Hematopoietic multipotent progenitor cell (in vitro differentiated cells): ENCODE measurements around the gene GABPB1. TPM values are rescaled to one million over a fixed set of nuclear protein-coding genes. Genes with fewer than 3 reads are reported as not detected.
A peak's percentile ranks its signal among the peaks of the same experiment; 100 is the strongest.

Experiments
- DNase-seq, 3 donors: peaks; one replicate each; pipeline ENCODE4 v3.0.0-alpha.2; 2011 to 2015; ENCODE audit warnings: low read depth in 2 of 3, low spot score in 2 of 3
- total RNA-seq: library from RNA; depleted of rRNA; stranded (reverse); fragments of >200 nt; gene quantifications from one replicate; pipeline ENCODE4 v1.2.3, GENCODE V29; 2012

GABPB1 gene
- total RNA-seq, 1 donor, result 94.5 TPM

DNA sequence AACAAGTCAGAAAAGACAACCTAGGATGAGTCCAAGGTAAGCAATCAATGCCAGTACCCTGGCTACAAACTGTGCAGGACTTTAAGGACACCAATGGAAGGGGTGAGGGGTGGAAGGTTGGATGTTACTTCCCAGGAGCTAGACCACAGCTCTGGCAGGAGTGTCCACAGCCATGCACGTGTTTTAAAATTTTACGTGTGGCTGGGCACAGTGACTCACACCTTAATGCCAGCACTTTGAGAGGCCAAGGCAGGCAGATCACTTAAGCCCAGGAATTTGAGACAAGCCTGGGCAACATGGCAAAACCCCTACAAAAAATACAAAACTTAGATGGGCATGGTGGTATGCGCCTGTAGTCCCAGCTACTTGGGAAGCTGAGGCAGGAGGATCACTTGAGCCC is 74.7 kb downstream of the GABPB1 start:
- no peak for DNase-seq

DNA sequence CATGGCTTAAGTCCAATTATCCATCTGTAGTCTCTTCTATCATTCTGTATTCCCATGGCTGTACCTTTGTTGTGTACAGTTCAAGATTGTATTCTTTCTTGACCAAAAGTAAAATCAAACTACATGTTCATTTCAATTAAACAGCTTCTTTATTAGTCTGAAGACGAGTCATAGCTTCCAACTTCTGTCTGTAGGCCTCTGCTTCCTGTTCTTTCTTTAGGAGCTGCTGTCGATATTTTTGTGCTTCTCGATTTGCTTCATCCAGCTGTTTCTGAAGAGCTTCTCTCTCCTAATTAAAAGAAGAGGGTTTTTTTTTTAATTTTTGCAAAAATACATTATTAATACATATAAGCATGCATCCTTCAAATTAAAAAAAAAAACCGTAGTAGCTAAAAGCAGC is 76.5 kb downstream of the GABPB1 start:
- DNase-seq, result no peak

DNA sequence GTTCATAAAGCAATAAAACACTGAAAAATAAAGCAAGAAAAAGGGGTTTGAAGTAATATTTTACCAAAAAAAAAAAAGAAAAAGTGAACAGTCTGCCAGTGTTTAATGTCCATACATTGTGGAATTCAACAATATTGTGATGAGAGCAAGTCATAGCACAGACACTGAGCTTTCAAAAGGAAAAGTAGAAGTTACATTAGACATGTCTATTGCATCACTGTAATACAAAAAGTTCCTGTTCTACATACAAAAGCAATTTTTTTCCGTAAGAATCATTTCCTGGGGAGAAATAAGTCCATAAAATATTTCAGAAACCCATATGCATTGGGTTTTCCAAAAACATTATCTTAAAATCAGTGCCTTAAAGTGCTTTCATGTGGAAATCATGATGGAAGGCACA is 77.6 kb downstream of the GABPB1 start:
- no peak for DNase-seq

DNA sequence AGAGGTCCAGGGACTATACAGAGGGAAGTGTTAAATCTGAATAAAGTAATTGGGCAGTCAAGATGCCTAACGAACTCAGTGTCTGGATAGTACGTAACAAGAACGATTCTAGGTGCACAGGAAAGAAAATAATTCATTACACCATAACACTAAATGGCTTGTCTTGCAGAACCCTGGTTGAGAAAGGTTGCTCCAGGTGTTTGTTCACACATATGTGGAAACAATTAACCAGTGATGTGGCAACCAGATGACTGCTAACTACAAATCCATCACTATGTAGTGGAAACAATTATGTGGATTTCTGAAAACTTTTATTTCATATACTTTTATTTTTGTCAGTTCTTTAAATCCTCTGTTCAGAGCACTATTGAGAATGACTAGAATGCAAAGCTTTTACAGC is 79.1 kb downstream of the GABPB1 start:
- DNase-seq, result no peak

DNA sequence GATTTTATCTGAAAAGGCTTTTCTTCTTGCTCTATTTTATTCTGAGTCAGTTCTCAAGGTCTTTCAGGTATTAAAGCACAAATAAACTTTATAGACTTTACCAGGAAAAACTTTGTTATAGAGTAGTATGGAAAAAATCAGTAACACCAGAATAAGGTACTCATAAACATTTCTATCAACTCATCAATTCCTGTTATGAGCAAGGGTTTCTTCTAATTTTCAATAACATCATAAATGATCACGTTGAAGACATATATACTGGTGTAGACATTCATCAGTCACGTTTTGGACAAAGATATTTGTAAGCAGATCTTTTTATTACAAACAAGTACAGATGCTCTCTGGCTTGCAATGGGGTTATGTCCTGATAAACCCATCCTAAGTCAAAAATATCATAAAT is 79.9 kb downstream of the GABPB1 start:
- no peak for DNase-seq

DNA sequence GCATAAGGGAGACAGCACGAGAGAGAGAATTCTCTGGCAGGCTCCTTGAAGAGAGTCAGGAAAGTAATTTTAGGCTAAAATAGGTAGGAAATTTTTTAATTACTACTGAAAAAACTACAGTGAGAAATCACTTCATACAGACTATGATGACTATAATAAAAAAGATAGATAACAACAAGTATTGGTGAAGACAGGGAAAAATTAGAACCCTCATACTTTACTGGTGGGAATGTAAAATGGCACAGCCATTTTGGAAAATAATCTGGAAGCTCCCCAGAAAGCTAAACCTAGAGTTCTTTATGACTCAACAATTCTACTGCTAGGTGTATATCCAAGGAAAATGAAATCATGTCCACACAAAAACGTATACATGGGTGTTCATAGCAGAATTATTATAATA is 87.4 kb downstream of the GABPB1 start:
- DNase-seq, result no peak

DNA sequence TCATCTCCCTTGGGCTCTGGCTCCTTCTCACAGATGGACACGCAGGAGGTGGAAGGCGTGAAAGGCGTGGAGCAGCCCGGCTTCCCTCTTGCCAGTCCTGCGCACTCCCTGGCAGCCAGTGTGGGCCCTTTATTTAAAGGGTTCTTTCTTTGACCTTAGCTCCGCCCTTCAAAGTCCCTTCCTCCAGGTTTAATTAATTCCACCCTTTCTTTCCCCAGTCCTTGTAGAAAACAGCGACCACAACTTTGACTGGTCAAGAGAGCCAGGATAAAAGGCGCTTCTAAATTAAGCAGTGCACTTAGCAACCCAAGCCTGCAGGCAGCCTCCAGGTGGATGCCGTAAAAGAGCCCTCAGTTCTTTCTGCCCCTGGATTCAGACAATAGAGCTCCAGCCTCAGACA is 89.4 kb downstream of the GABPB1 start, which contains the start of gene HDC:
HDC (minus strand) TSS at position 107 of the 400 bp plus-strand sequence; CDS start at position 4, 103 bp downstream.
- no peak for DNase-seq

DNA sequence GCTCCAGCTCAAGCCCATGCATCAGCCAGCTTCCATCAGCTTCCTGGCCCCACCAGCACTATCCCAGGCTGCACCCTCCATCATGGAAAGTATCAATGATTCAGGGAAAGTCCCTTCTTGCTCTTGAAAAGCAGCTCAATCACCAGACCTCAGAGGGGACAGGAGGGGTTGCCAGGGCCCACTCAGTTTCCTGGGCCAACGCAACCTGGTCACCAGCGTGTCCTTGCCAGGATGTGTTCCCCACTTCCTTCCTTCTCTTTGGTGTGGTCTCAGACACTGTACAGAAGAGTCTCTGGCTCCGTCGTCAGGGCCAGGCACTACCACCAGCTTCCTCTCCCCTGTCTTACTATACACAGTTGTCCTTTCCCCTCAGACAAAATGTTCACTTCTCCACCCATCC is 92.5 kb downstream of the GABPB1 start:
- peak in 2 of 3 donors; percentile 73 to 93 for DNase-seq

DNA sequence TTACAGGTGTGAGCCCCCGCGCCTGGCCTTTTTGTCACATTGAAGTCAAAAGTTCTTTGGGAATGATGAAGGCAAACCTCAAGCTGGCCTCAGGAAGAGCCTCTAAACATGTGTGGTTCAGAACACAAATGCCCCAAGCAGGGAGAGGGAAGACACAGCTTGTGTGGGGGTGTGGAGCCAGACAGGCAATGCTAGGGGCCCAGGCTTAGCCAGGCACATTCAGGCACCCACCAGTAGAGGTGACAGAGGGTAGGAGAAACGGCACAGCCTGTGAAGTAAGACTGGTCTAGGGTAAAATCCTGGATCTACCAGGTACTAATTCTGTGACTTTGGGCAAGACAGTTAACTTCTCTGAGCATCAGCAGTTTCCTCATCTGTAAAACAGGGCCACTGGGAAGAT is 93.0 kb downstream of the GABPB1 start:
- no peak for DNase-seq

DNA sequence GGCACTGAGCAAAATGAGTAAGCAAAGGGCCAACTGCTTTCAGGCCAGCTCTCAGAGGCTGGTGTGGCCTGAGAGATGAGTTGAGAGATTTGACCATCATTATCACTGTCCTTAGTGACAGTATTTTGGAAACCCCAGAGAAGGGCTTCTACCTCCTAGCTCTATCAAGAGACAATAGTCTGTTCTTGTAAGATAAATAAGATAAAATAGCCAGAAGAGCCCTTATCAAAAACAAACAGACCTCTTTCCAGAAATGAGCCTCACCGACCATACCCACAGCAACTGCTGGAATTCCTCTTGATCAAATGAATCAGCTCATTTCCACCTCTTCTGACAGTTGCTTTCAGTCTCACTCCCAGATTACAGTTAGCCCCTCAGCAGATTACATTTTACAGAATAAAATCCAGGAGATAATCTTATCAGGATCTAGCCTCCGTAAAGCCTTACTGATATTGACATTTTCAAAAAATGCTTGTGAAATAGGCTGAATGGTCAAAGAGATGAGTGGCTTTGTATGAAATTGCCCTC is 94.0 kb downstream of the GABPB1 start:
- peak in 2 of 3 donors; percentile 70 to 81 for DNase-seq

DNA sequence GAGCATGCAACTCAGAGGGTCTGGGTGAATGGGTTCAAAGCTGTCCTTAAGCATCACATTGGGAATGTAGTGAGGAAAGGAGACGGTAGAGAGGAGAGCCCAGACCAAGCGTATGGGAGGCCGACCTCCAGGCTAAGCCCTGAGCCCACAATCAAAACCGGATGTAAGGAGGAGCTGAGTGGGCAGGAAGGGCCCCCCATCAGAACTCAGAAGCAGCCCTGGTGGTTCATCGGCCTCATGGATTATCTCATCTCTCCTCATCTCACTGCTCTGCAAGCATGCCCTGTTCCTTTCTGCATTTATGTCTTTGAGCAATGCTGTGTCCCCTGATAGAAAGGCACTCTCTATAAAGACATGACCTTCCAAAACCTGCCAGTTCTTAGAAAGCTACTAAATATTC is 95.7 kb downstream of the GABPB1 start:
- DNase-seq, result no peak

DNA sequence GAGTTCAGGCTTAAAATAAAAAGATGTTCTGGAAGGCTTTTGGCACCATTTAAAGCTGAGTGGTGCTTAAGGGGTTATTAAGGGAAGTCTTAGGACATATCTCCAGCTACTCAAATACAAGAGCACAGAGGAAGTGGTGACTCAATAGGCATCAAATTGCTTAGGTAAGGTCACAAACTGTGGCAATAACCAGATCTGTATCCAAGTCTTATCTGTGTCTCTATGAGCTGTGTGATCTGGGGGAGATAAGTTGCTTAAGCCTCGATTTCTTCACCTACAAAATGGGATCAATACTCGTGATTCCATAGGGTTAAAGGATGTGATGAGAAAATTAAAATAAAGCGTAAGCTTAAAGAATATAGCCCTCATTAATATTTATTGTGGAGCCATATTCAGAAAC is 97.1 kb downstream of the GABPB1 start:
- DNase-seq, result no peak

DNA sequence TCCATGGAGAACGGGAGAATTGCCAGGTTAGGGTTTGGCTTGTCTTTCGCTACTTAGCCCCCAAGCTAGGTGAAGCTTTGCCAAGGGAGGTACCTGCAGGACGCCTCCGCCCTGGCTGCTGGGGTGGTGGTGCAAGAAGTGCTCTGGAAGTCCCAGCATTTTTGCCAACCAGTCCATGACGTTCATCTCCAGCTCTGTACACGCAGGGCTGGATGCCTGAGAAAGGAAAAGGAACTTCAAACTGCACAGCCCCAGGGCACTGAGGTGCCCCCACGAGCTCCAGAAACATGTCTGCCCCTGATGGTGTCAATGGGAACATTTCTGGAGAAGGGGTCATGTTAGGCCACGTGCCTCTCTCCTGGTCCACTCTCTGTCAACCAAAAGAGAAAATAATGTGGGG is 97.7 kb downstream of the GABPB1 start:
- no peak for DNase-seq

DNA sequence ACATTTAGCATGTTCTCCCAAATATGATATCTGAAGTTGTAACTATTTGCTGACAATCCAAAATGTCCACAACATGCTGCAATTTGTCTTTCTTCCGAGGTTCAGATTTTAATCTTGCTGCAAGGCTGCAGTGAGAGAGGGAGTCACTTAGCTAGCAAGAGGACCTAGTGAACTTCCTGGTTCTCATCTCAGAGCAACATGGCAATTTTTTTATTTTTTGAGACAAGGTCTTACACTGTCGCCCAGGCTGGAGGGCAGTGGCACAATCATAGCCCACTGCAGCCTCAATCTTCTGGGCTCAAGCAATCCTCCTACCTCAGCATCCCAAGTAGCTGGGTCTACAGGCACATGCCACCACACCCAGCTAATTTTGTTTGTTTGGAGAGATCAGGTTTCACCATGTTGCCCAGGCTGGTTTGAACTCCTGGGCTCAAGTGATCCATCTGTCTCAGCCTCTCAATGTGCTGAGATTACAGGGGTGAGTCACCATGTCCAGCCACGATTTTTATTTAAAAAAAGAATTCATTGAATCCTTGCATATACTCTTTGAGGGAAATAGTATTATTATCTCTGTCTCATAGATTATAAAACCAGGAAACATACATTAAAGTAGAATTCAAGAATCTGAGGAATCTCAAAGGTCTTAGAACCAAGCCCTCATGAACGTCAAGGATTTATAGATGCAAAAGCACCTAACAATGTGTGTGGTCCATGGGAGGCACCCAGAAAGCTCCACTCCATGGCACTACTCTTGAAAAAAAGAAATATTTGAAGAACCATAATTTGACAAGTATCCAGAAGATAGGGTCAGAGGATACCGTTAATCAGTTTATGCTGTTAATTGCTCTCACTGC is 98.6 kb downstream of the GABPB1 start:
- no peak for DNase-seq

DNA sequence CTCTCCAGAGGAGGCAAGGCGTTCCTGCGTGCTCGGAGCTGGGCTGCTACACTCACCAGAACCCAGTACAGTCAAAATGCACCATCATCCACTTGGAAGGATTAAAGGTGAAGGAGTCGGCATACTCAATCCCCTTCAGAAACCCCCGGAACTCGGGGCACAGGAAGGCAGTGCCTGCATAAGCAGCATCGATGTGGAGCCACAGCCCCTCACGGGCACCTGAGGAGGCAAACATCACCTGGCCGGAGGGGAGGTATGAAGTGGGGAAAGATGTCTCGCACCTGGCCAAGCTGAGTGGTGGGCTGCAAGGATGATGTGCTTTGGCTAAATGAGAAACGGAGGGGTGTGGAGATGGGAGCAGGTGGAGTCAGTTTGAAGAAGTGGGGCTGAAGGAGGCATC is 102.4 kb downstream of the GABPB1 start:
- DNase-seq, result no peak

DNA sequence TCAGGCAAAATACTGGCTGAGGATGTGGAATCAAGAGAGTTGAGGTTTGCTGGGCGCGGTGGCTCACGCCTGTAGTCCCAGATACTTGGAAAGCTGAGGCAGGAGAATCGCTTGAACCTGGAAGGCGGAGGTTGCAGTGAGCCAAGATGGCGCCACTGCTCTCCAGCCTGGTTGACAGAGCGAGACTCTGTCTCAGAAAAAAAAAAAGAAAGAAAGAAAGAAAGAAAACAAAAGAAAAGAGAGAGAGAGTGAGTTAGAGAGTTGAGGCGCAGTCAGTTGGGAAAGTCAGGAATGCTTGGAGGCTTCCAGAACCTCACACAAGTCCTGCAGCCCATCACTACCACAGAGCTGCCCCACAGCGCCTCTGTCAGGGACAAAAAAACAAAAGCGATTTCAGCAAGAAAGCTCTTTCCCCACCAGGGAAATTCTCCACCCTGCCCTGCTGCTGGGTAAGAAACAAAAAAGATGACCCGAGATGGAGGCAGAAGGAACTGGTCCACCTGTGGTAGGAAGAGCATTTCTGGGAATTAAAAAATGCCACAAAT is 103.3 kb downstream of the GABPB1 start:
- no peak for DNase-seq

DNA sequence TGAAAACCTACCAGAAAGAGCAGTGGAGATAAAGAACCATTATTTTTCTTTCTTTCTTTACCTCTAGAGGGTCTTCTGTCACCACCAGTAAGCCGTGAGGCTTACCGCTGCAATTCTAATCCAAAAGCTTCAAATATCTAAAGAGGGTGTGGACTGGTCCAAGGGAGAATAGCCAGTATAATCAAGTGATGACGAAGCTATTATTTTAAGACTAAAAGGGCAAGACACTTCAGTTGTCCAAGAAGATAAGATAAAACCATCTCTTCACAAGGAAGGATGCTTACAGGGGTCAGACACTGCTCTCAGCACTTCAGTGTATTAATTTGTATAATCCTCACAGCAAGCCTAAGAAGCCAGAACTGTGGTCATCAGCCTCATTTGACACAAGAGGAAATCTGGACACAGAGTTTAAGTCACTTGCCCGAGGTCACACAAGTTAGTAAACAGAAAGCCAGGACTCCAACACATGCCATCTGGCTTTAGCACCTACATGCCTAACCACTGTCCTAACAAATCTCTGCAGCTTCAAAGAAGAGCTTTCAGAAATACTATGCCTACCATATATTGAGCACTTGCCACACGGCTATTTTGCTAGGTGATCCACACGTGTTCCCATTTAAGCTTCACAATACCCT is 104.1 kb downstream of the GABPB1 start:
- DNase-seq, result no peak

DNA sequence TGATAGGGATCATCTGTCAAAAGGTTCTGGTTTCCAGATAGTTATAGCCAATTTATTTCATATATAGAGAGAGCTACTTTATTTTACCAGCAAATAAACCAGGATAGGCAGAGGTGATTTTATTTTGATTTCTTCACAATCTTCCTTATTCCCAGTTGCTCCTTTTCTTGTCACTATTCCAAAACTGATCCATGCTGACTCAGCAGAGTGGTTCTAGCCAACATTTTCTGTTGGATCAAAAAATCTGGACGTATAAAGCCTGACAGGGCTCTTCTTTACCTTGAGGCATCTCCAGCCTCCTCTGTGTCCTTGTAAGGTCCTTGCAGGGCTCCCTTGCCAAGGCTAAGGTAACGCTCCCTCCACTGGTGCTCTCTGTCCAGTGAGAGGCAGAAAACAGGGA is 105.3 kb downstream of the GABPB1 start:
- no peak for DNase-seq

DNA sequence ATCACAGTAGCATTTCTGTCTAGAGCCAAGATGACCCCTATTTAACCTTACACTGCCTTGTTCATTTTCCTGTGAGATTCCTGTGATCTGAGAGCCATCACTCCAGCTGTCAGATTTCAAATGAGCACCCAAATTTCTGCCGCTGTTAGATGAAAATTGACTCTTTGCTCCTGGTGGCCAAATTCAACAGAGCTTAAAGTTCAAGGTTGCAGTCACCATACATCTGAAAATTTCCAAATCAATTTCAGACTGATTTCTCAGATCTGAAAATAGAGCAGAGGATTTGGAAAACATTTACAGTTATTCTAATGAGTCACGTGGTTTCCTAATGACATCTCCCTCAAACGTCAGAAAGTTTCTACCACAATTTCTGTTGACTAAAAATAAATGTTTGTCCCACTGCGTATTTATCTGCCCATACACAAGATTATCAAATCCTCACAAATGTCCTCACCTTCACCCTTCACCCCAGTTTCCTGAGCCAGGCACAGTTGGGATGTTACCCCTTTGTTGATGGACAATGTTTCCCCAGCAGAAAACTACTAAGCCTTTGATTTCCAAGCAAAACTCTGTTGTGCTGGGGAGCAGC is 105.9 kb downstream of the GABPB1 start:
- DNase-seq, result no peak

DNA sequence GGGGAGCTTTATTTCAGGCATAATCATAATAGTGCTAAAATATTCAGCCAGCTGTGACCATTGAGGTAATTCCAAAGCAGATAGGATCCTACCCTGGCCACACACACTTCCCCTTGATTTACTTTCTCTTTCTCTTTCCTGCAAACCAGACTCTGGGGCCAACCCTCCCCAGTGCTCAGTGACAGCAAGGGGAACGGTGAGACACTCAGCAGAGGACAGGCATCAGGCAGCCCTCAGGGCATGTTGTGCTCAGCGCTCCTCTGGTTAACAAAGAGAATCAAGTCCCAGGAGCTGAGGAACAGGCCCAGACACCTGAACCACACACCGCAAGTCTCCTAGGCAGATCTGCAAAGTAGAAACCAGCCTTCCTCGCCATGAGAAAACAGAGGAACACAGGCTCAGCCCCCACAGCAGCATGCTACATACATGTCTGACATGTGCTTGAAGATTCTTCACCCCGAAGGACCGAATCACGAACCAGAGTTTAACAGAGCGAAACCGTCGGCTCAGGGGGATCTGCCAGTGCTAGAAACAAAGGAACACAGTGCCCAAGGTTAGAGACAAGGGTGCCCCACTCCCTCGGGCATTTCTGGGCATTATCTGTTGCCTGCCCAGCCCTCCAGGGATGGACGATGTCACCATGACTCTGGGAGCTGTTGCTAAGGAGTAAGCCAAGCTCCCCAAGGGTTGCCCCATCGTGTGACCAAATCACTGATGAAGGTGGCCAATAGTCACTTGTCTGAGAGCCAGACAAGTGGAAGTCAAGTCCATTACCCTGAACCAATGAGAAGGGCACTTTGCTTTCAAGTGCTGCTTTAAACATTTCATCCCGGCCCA is 107.0 kb downstream of the GABPB1 start:
- peak in 2 of 3 donors; percentile 46 to 73 for DNase-seq
